ENCODE results near the gene RPL21. TPM values are rescaled to one million over a fixed set of nuclear protein-coding genes. Genes with fewer than 3 reads are reported as not detected.

Gene RPL21
- total RNA-seq, 2 experiments from 2014 or later: 1,706 to 1,738 TPM

- no peak for TF ChIP-seq EZH2phosphoT487 (IDR thresholded peaks at IDR 0.05; ENCODE audit: borderline replicate concordance, low read depth, low read length)
- TF ChIP-seq CTCF (conservative IDR thresholded peaks at IDR 0.05; ENCODE audit: low read length): no peak
- H3K27ac ChIP-seq (ENCODE audit: low read depth, low read length, poor library complexity, severe bottlenecking): no peak overlapping the region
- intact Hi-C loops (cut with micrococcal nuclease; ENCODE audit: unreplicated experiment): no loop called here
- ChIA-PET POLR2A (no interaction called here), CTCF (ENCODE audit: unreplicated experiment) (no interaction called here)
- H2AFZ ChIP-seq (ENCODE audit: low read length): no peak overlapping the region
- no peak overlapping the region for H3K4me3 ChIP-seq (ENCODE audit: low read depth, low read length, poor library complexity, severe bottlenecking)
- no TSS peak for BruUV-seq (replicated peaks)
- H3K36me3 ChIP-seq (ENCODE audit: insufficient read depth, low read length): no peaks in the 10 kb centered on the region
- no peak overlapping the region for H3K4me2 ChIP-seq (ENCODE audit: low read length)
- no peaks in the 10 kb centered on the region for H3K4me1 ChIP-seq (ENCODE audit: insufficient read depth, low read length, poor library complexity, severe bottlenecking)
- peaks cover 13% of the 10 kb centered on the region; the same call in 1 of the 2 replicates for H3K9me3 ChIP-seq (ENCODE audit: low read length)
- no peaks in the 10 kb centered on the region for H3K79me2 ChIP-seq (ENCODE audit: insufficient read depth, low read depth, low read length)
- no peaks in the 10 kb centered on the region for H3K9me2 ChIP-seq (ENCODE audit: insufficient read depth, low read length)
- no peaks in the 10 kb centered on the region for H4K20me1 ChIP-seq (ENCODE audit: insufficient read depth, low read length)
- no peak for DNase-seq (ENCODE audit: low spot score)
Measured at GRCh38 chr13:27236478-27236877, 14.9 kb upstream of the RPL21 start.

GRCh38 chr13:27242702-27243101 is 8.7 kb upstream of the RPL21 start:
- no TSS peak for BruUV-seq (replicated peaks)
- no peaks in the 10 kb centered on the region for H3K9me3 ChIP-seq (ENCODE audit: low read length)
- DNase-seq (ENCODE audit: low spot score): no peak
- ChIA-PET POLR2A (no interaction called here), CTCF (ENCODE audit: unreplicated experiment) (interaction anchor here (0.6 kb wide), 1 partner anchor 16 kb away, joined by 3 read pairs; no protein-coding TSS in a partner anchor)
- peaks cover 4% of the 10 kb centered on the region for H3K4me1 ChIP-seq (ENCODE audit: insufficient read depth, low read length, poor library complexity, severe bottlenecking)
- no peak overlapping the region for H3K4me3 ChIP-seq (ENCODE audit: low read depth, low read length, poor library complexity, severe bottlenecking)
- H3K9me2 ChIP-seq (ENCODE audit: insufficient read depth, low read length): no peaks in the 10 kb centered on the region
- H3K27ac ChIP-seq (ENCODE audit: low read depth, low read length, poor library complexity, severe bottlenecking): no peak overlapping the region
- no peaks in the 10 kb centered on the region for H3K79me2 ChIP-seq (ENCODE audit: insufficient read depth, low read depth, low read length)
- no peak overlapping the region for H3K4me2 ChIP-seq (ENCODE audit: low read length)
- TF ChIP-seq CTCF (conservative IDR thresholded peaks at IDR 0.05; ENCODE audit: low read length): no peak
- no peak for TF ChIP-seq EZH2phosphoT487 (IDR thresholded peaks at IDR 0.05; ENCODE audit: borderline replicate concordance, low read depth, low read length)
- H4K20me1 ChIP-seq (ENCODE audit: insufficient read depth, low read length): no peaks in the 10 kb centered on the region
- H2AFZ ChIP-seq (ENCODE audit: low read length): no peak overlapping the region
- no peaks in the 10 kb centered on the region for H3K36me3 ChIP-seq (ENCODE audit: insufficient read depth, low read length)
- intact Hi-C loops (cut with micrococcal nuclease; ENCODE audit: unreplicated experiment): no loop called here

- H3K9me2 ChIP-seq (ENCODE audit: insufficient read depth, low read length): no peaks in the 10 kb centered on the region
- intact Hi-C loops (cut with micrococcal nuclease; ENCODE audit: unreplicated experiment): no loop called here
- H3K9me3 ChIP-seq (ENCODE audit: low read length): no peaks in the 10 kb centered on the region
- H3K4me2 ChIP-seq (ENCODE audit: low read length): no peak overlapping the region
- no peaks in the 10 kb centered on the region for H3K36me3 ChIP-seq (ENCODE audit: insufficient read depth, low read length)
- no peaks in the 10 kb centered on the region for H4K20me1 ChIP-seq (ENCODE audit: insufficient read depth, low read length)
- TF ChIP-seq EZH2phosphoT487 (IDR thresholded peaks at IDR 0.05; ENCODE audit: borderline replicate concordance, low read depth, low read length) (no peak), CTCF (conservative IDR thresholded peaks at IDR 0.05; ENCODE audit: low read length) (no peak)
- no peak for DNase-seq (ENCODE audit: low spot score)
- H3K4me3 ChIP-seq (ENCODE audit: low read depth, low read length, poor library complexity, severe bottlenecking): no peak overlapping the region
- H3K79me2 ChIP-seq (ENCODE audit: insufficient read depth, low read depth, low read length): peaks cover 10% of the 10 kb centered on the region
- peaks cover 12% of the 10 kb centered on the region for H3K4me1 ChIP-seq (ENCODE audit: insufficient read depth, low read length, poor library complexity, severe bottlenecking)
- ChIA-PET CTCF (ENCODE audit: unreplicated experiment) (no interaction called here), POLR2A (interaction anchor here (0.6 to 0.7 kb wide), 2 partner anchors 332 to 981 kb away, joined by 4 to 6 read pairs; no protein-coding TSS in a partner anchor)
- H2AFZ ChIP-seq (ENCODE audit: low read length): no peak overlapping the region
- no TSS peak for BruUV-seq (replicated peaks)
- H3K27ac ChIP-seq (ENCODE audit: low read depth, low read length, poor library complexity, severe bottlenecking): no peak overlapping the region
Measured at GRCh38 chr13:27245610-27246009, 5.7 kb upstream of the RPL21 start.

Measured in OCI-LY7 (cell line).